Stimulated activated naive CD4-positive, alpha-beta T cell treated with Interleukin-2 at 50 U/mL for 16 hours (primary cell): ENCODE data around the gene ZSWIM7.
"Not testable (repeated sequence)": the region's sequence is repeated elsewhere in the genome, so short reads cannot be mapped to it uniquely, and the experiment has no call there.

Source experiments
- DNase-seq: peaks from one replicate; lab custom pipeline; 2025; lab: John Stamatoyannopoulos, UW

Gene ZSWIM7

DNA sequence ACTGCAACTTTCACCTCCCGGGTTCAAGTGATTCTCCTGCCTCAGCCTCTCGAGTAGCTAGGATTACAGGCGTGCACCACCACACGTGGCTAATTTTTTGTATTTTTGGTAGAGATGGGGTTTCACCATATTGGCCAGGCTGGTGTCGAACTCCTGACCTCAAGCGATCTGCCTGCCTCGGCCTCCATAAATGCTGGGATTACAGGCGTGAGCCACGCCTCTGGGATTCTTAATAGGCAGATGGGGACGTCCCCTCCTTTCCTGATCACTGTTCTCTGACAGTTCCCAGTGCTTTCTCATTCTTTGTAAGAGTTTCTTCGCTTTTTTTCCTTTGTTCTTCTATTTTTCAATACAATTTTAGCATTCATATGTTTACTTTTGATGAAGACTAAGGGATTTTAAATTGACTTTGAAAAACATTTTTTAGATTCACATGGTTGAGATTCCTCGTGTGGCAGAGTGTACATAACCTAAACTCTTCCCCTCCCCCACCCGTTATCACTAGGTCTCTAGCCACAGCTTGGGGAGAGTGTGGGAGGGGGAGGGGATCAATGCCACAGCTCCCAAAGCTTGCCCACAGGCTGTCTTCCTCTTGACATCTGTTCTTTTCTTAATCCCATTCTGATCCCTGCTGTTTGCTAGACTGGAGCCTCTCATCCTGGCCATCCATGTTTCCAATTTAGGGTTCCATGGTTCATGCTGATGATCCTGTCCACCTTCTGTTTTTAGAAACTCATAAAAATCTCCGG, 43.5 kb downstream of the ZSWIM7 start:
- no peak for DNase-seq

GRCh38 chr17:15954222-15954621, 45.3 kb downstream of the ZSWIM7 start:
- no peak for DNase-seq

- DNase-seq: no peak
Observed at GRCh38 chr17:15952916-15953790, 46.4 kb downstream of the ZSWIM7 start.

DNA sequence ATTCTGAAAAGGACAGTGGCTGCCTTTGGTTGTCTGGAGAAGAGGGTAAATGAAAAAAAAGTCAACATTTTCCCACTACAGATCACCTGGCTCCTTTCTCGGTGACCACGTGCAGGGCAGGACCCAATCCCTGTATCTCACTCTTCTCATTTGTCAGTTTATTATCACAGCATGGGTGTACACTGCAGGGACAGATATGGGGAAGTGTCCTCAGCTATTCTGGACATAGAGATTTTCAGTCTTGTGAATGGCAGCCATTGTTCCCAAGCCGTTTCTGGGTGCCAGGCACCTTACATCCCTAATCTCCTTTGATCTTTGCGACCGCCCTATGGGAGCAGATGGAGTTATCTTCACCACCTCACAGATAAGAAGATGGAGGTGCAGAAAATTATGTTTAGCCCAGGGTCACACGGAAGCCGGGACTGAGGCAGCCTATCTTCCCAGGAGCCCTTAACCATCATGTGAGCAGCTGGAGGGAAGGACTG, 47.4 kb downstream of the ZSWIM7 start:
- DNase-seq: no peak

GRCh38 chr17:15951368-15952047, 48.0 kb downstream of the ZSWIM7 start:
- DNase-seq: no peak

DNA sequence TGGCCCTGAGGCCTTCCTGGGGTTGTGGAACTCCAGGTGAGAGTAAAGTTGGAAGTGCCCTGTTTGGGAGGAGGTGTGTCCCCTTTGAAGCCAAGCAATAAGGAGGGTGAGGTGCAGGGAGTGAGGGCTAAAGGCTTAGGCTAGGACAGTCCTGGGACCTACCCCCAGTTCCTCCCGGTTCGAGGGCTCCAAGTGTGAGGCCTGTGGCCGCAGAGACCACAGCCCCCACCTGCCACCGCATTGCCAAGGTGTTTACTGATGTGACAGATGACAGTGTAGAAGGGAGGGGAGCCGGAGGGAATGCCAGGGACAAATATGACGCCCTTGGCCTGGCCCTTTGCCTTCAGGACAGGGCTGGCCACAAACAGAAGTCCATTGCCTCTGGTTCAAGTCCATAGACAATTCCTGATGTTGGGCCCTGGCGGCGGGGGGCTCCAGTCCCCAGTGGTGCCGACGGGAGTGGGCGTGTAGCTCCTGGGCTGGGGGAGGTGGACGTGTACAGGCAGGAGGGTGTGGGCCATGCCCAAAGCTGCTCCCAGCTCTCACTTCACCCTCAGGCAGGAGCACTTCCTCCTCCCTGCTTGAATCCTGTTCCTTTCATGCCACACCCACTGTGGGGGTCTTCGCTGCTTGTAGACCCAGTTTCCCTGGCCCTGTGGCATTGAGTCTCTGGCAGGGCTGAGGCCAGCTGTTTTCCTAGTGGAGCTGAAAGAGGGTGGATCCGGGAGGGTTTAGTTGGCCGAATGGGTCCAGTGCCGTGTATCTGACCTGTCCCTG, 51.3 kb downstream of the ZSWIM7 start:
- DNase-seq: no peak

- DNase-seq: no peak
Observed at GRCh38 chr17:15947271-15947670, 52.2 kb downstream of the ZSWIM7 start.

- no peak for DNase-seq
Observed at GRCh38 chr17:15946611-15947120, 52.8 kb downstream of the ZSWIM7 start.

DNA sequence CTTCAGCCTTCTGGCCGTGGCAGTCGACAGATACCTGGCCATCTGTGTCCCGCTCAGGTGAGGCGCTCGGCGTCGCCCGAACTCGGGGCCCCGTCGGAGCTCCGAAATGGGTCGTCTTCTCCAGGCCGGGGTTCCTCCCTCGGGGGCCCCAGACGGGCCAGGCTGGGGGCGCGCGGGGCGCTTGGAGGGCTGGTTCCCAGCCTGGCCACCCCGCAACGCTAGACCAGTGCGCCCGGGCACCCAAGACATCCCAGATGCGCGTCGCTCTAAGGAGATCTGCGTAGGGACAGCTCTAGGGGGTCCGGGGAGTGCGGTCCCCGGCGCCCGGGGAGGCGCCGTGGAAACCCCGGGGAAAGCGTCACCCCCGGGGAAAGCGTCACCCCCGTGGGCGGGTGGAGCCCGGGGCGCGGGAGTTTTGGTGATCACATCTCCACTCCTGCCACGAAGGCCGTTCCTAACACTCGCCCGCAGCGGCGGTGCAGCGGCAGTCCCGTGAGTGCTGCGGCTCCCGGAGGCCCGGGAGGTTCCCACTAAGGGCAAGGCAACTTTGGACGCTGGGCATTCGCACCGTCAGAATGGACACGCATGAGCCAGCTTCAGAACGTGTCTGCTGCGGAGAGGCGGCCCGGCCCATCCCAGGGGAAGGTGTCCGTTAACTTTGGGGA, 53.8 kb downstream of the ZSWIM7 start:
- DNase-seq: peak; percentile 10

- DNase-seq: peak; percentile 21
Observed at GRCh38 chr17:15944759-15945526, 54.6 kb downstream of the ZSWIM7 start, which contains the start of gene ADORA2B. Gene ADORA2B, plus strand, starts transcription at chr17:15945130. Its CDS starts 119 bp downstream, at chr17:15945249.

DNA sequence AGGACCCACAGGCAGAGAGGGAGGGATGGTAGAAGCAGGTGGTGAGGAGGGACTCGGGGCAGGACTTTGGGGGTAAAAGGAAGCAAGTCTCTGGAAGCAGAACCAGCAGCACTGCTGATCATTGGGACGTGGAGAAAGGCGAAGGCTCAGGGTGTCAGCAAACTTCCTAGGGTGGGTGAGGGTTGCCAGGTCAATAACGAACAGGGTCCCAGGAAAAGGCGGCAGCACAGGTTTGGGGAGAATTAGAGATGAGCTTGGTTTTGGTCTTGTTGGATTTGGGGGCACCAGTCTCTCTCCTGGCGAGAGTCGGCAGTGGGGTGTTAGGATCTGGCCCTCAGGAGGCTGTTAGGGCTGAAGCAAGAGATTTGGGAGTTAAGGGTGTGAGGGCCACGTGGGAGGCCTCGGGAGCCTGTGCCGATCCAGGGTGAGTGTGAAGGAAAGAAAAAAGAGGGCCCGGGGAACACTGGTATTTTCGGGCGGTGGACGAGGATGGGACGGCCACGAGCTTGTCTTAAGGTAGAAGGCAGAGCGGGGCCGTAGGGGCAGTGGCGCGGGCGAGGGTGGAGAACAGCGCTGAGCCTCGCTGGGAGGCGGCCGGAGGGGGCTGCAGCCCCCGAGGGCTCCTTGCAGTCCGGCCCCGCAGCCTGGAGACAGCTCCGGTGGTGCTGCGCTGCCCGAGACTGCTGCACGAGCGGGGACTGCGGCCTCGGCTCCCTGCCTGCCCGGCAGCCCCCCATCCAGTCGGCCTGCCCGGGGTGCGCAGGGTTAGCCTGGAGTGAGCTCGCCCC, 55.3 kb downstream of the ZSWIM7 start:
- DNase-seq: no peak

DNA sequence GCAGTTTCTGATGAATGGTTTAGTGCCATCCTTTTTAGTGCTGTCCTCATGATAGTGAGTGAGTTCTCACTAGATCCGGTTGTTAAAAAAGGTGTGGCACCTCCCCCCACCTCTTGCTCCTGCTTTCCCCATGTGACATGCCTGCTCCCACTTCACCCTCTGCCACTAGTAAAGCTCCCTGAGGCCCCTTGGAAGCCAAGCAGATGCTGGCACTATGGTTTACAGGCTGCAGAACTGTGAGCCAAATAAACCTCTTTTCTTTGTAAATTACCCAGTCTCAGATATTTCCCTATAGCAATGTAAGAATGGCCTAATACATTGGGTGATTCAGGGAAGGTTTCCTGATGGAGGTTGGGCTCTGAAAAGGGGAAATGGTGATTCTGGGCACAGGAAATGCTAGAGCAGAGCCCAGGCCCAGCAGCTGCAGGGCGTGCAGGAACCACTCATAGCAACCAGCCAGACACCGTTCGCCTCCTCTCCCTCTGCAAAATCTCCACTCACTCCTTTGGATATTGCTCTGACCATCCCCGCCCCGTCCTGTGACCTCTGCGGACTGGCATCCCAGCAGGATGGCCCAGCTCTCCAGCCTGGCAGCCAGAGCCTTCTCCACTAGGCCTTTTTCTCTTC, 57.2 kb downstream of the ZSWIM7 start:
- DNase-seq: no peak

- DNase-seq: no peak
Observed at GRCh38 chr17:15941781-15942180, 57.7 kb downstream of the ZSWIM7 start.

DNA sequence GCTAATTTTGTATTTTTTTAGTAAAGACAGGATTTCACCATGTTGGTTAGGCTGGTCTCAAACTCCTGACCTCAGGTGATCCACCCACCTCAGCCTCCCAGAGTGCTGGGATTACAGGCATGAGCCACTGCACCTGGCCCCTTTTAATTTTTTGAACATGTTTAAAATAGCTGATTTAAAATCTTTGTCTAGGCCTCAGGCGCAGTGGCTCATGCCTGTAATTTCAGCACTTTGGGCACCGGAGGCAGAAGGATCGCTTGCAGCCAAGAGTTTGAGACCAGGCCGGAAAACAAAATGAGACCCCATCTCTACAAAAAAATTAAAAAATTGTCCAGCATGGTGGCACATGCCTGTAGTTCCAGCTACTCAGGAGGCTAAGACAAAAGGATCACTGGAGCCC, 63.0 kb downstream of the ZSWIM7 start:
- not testable (repeated sequence) for DNase-seq

DNA sequence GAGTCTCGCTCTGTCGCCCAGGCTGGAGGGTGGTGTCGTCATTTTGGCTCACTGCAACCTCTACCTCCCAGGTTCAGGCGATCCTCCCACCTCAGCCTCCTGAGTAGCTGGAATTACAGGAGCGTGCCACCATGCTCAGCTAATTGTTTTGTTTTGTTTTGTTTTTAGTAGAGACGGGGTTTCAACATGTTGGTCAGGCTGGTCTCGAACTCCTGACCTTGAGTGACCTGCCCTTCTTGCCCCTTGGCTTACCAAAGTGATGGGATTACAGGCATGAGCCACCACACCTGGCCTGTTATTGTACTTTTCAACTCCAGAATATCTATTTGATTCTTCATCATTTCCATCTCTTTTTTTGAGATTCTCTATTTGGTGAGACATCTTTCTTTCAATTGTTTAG, 63.6 kb downstream of the ZSWIM7 start:
- no peak for DNase-seq

- DNase-seq: no peak
Observed at GRCh38 chr17:15934866-15935265, 64.6 kb downstream of the ZSWIM7 start.

DNA sequence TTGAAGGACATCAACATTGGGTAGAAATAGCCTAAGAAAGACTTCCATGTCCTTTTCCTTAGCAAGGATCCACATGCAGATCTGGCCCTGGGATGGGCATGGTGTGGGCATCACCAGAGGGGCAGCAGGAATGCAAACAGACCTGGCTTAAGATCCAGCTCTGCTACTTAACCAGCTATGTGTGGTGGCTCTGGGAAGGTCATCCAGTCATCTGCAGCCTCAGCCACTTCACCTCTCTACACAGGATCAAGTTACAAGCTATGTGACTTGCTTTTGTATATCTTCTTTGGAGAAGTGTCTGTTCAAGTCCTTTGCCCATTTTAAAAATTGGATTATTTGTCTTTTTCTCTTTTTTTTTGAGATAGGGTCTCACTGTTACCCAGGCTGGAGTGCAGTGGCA, 68.1 kb downstream of the ZSWIM7 start:
- no peak for DNase-seq

DNA sequence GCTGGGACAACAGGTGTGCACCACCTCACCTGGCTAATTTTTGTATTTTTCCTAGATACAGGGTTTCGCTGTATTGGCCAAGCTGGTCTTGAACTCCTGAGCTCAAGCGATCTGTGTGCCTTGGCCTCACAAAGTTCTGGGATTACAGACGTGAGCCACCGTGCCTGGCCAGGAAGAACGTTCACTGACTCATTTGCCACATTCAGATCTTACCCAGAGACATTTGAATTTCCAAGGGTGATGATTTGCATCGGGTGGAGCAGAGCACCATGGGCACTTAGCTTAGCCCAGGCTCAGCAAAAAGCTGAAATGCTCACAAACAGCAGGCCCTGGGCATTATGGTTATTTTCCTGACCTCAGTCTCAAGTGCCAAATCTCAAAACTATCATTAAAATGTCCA, 69.1 kb downstream of the ZSWIM7 start:
- no peak for DNase-seq

GRCh38 chr17:15929941-15930340, 69.6 kb downstream of the ZSWIM7 start:
- no peak for DNase-seq
